Fibroblast of pulmonary artery (primary cell): Measurements from ENCODE around the gene TCHHL1.
"Not testable (repeated sequence)": the region's sequence is repeated elsewhere in the genome, so short reads cannot be mapped to it uniquely, and the experiment has no call there.

Experiments
- DNase-seq: peaks from one replicate; pipeline ENCODE4 v3.0.0-alpha.2; 2010; ENCODE audit warnings: low read depth
- H3K4me3 ChIP-seq: replicated peaks from 2 replicates; pipeline ENCODE4 v1.5.1; 2011; ENCODE audit warnings: low read depth, mild to moderate bottlenecking, control low read depth, low read length, moderate library complexity
- TF ChIP-seq, protein P1 (sequence below): IDR thresholded peaks from 2 replicates; pipeline ENCODE4 v1.5.1; 2011; ENCODE audit warnings: mild to moderate bottlenecking, control low read depth, low read length, inconsistent platforms; ENCODE audit errors: missing control alignments

TCHHL1 gene

DNA sequence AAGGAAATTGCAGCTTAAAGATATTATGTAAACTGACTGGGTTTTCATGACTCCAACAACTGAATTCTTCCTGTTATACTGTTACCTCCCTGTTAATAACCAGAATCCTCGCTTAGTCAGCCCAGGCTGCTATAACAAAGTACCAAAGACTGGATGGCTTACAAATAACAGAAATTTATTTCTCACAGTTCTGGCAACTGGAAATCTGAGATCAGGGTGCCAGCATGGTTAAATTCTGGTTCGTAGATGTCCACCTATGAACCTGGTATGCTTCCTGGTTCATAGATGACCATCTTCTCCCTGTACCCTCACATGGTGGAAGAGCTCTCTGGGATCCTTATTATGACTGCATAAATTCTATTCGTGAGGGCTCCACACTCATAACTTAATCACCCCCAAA is 8.1 kb upstream of the TCHHL1 start:
- TF ChIP-seq, protein P1, sequence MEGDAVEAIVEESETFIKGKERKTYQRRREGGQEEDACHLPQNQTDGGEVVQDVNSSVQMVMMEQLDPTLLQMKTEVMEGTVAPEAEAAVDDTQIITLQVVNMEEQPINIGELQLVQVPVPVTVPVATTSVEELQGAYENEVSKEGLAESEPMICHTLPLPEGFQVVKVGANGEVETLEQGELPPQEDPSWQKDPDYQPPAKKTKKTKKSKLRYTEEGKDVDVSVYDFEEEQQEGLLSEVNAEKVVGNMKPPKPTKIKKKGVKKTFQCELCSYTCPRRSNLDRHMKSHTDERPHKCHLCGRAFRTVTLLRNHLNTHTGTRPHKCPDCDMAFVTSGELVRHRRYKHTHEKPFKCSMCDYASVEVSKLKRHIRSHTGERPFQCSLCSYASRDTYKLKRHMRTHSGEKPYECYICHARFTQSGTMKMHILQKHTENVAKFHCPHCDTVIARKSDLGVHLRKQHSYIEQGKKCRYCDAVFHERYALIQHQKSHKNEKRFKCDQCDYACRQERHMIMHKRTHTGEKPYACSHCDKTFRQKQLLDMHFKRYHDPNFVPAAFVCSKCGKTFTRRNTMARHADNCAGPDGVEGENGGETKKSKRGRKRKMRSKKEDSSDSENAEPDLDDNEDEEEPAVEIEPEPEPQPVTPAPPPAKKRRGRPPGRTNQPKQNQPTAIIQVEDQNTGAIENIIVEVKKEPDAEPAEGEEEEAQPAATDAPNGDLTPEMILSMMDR = no peak
- no peak for DNase-seq

DNA sequence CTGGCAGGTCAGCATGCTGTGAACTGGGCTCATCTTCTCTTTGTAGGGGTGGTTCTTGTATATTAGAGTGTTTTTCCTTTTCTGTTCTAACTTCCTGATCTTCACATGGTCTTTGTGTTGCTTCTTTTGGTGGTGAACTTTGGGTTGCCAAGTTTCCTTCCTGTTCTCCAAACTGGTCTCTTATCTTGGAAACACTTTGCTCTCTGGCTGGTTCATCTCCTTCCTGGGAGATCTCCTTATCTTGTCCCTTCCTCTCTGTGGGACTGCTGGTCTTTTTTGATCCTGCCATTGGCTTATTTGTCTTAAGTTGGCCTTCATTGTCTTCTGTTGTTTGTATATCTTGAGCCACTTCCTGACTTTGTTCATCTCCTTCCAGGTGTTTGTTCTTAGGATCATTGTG is 2.1 kb downstream of the TCHHL1 start:
- H3K4me3 ChIP-seq = no peak overlapping the region
- DNase-seq = no peak
- TF ChIP-seq, protein P1 = no peak

More for the DNA sequence above, 8.1 kb upstream of the TCHHL1 start:
- no peak overlapping the region for H3K4me3 ChIP-seq

DNA sequence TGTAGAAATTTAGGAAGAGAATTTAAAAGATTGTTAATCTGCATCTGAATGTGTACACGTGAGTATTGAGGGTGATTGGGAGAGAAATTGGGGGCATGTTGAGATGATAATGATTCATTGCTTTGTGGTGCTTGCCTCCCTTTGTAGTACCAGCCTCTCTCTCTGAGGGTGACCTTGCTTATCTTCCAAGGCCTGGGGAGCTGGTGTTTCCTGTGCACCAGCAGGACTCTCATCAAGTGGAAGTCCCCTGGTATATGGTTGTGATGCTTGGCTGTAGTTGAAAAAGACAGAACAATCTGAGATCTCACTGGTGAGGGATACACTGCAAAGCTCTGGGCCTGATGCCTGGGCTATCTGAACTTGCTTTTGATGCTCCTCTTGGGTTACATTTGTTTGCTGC is 4.0 kb downstream of the TCHHL1 start:
- DNase-seq = no peak
- no peak overlapping the region for H3K4me3 ChIP-seq
- TF ChIP-seq, protein P1 = no peak

DNA sequence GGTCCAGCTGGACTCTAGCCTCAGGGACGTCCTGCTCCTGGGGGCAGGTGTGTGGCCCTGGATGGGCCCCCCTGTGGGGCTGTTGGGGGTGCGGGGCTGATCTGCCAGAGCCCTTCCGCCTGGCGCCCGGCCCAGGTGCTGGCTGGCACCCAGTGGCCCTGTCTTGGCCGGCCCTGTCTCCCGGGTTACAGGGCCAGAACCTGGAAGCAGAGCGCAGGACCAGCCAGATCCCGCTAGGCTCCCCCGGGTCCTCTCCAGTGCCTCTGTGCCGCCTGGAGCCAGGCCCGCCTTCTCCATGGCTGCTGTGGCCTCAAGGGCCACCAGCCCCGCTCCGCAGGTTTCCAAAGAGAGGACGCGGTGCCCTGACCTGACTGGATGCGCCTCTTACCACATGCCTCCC is 7.8 kb downstream of the TCHHL1 start:
- not testable (repeated sequence) for H3K4me3 ChIP-seq, DNase-seq

DNA sequence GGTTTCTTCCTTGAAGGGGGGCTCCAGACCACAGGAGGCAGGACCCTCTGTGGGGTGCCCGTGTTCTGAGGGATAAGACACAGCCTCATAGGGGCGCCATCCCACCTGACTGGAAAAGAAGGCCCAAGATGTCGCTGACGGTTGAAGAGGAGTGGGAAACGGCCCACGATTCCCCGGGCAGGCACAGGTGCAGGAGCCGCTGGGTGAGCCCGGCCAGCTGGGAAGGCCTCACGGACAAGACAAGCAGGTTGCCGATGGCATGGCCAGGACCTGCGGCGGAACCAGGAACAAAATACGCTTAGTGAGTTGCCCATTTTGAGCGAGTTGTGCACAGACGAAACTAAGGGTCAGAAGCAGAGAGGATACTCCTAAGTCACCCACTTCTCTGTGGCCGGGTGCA is 8.4 kb downstream of the TCHHL1 start:
- not testable (repeated sequence) for H3K4me3 ChIP-seq, DNase-seq

DNA sequence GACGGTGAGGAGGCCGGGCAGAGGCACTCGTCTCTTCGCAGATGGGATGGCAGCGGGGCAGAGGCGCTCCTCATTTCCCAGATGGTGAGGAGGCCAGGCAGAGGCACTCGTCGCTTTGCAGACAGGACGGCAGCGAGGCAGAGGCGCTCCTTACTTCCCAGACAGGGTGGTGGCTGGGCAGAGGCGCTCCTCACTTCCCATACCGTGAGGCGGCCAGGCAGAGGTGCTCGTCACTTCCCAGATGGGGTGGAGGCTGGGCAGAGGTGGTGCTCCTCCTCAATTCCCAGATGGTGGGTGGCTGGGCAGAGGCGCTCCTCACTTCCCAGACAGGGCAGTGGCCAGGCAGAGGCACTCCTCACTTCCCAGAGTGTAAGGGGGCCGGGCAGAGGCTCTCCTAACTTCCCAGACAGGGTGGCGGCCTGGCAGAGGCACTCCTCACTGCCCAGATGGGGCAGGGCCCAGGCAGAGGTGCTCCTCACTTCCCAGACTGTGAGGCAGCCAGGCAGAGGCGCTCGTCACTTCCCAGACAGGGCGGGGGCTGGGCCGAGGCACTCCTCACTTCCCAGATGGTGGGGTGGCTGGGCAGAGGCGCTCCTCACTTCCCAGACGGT is 9.9 kb downstream of the TCHHL1 start:
- TF ChIP-seq, protein P1 = no peak

DNA sequence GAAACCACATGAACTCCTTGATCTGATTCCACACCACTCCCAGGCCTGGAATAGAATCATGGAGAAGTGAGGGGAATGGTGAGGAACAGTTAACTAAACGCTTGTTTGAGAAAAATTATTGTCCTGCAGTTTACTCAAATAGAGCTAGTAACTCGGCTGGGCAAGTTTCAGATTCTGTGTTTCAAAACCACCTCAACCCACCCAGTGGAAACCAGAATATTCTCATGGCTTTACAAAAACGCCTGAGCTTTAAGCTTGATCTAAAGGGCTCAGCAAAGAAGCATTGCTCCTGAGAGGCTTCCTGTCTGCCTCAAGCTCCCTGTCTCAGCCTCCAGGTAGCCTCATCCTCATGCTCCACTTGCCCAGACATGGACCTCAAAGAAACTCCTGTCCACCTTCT is 16.6 kb downstream of the TCHHL1 start:
- TF ChIP-seq, protein P1 = no peak
- DNase-seq = no peak
- no peak overlapping the region for H3K4me3 ChIP-seq

More for the DNA sequence above, 9.9 kb downstream of the TCHHL1 start:
- no peak for DNase-seq
- H3K4me3 ChIP-seq = no peak overlapping the region

DNA sequence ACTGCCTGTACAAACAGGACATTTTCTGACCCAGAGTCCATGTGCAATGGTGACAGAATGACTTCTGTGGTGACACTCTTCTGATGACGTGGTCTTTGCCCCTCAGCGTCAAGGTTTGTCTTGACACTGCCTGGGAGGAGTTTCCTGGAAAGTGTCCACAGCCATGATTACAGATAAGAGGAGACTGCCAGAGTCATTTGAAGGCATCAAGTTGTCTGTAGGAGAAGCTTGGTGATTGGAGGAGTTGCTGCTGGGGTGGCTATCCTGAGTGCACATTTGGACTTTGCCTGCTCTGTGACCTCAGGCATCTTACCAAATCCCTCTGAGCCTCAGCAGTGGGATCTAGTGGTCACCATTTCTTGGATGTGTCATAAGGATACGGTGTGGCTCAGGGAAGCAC is 17.7 kb downstream of the TCHHL1 start:
- TF ChIP-seq, protein P1 = no peak
- DNase-seq = no peak
- H3K4me3 ChIP-seq = no peak overlapping the region
